Fibroblast of lung (primary cell): Measurements from ENCODE around the gene TMEM222.

Experiments used
- CTCF ChIP-seq, 2 donors: IDR thresholded peaks in 1 of 2; conservative IDR thresholded peaks in 1 of 2; 1 replicate in 1 of 2; 2 replicates in 1 of 2; pipeline ENCODE4 v1.5.1; 2011 to 2012; ENCODE audit warnings: low read length in 2 of 2, control low read depth in 1 of 2, inconsistent platforms in 1 of 2, low read depth in 1 of 2, mild to moderate bottlenecking in 1 of 2
- EZH2 ChIP-seq: IDR thresholded peaks from 2 replicates; pipeline ENCODE4 v1.5.1; 2012; ENCODE audit warnings: low read length, control low read depth, mild to moderate bottlenecking; ENCODE audit errors: missing control alignments

GRCh38 chr1:27301582-27302199, 20.3 kb upstream of the TMEM222 start:
- no peak for TF ChIP-seq CTCF (conservative IDR thresholded peaks at IDR 0.05 in 1 of 2, IDR thresholded peaks at IDR 0.05 in 1 of 2; ENCODE audit: low read depth in 1 of 2, low read length in 2 of 2)
- no peak for TF ChIP-seq EZH2
